ENCODE data around the gene OR56A4.
"Not testable (repeated sequence)": the region's sequence is repeated elsewhere in the genome, so short reads cannot be mapped to it uniquely, and the experiment has no call there.

Gene OR56A4

GRCh38 chr11:6006846-6007245, at the start of gene OR56A4:
Gene OR56A4 (minus strand): TSS chr11:6006946. CDS start chr11:6002992, 3,954 bp downstream.
- no peak for DNase-seq

GRCh38 chr11:6055569-6055968, 48.8 kb upstream of the OR56A4 start:
- DNase-seq, result no peak

GRCh38 chr11:6052374-6052773, 45.6 kb upstream of the OR56A4 start:
- DNase-seq, result no peak

- no peak for DNase-seq
Observed at GRCh38 chr11:6040874-6041273, 34.1 kb upstream of the OR56A4 start.

GRCh38 chr11:6030708-6031405, 24.1 kb upstream of the OR56A4 start, which contains the start of gene OR56A1:
Gene OR56A1 (minus strand): TSS chr11:6030758. CDS start chr11:6027692, 3,066 bp downstream.
- DNase-seq, result no peak

- no peak for DNase-seq
Observed at GRCh38 chr11:6027501-6027900, 20.8 kb upstream of the OR56A4 start.

GRCh38 chr11:6025056-6025455, 18.3 kb upstream of the OR56A4 start:
- DNase-seq, result no peak

- peak in 1 of 2 donors; percentile 10 for DNase-seq
Observed at GRCh38 chr11:6022956-6023355, 16.2 kb upstream of the OR56A4 start.

- no peak for DNase-seq
Observed at GRCh38 chr11:6013042-6013441, 6.3 kb upstream of the OR56A4 start.

- DNase-seq, result no peak
Observed at GRCh38 chr11:6012035-6012668, 5.4 kb upstream of the OR56A4 start.

- DNase-seq, result no peak
Observed at GRCh38 chr11:6006395-6006794, 351 bp downstream of the OR56A4 start.

GRCh38 chr11:6002202-6002699, 4.5 kb downstream of the OR56A4 start:
- DNase-seq, result no peak

- no peak for DNase-seq
Observed at GRCh38 chr11:5994791-5995190, 12.0 kb downstream of the OR56A4 start.

- no peak for DNase-seq
Observed at GRCh38 chr11:5992604-5993251, 14.0 kb downstream of the OR56A4 start.

- no peak for DNase-seq
Observed at GRCh38 chr11:5992150-5992549, 14.6 kb downstream of the OR56A4 start.

GRCh38 chr11:5989203-5989602, 17.5 kb downstream of the OR56A4 start:
- DNase-seq, result no peak

- no peak for DNase-seq
Observed at GRCh38 chr11:5986885-5987284, 19.9 kb downstream of the OR56A4 start, which contains the start of gene OR52L1. Gene OR52L1 (minus strand): TSS chr11:5986985. CDS start chr11:5986930, 55 bp downstream.

GRCh38 chr11:5983443-5983842, 23.3 kb downstream of the OR56A4 start:
- no peak for DNase-seq

GRCh38 chr11:5973530-5973929, 33.2 kb downstream of the OR56A4 start:
- DNase-seq, result no peak

- no peak for DNase-seq
Observed at GRCh38 chr11:5968394-5968793, 38.4 kb downstream of the OR56A4 start, which contains the start of gene OR56A5. Gene OR56A5 (minus strand): TSS chr11:5968494. CDS start chr11:5968494, 0 bp downstream.

GRCh38 chr11:5967708-5968107, 39.0 kb downstream of the OR56A4 start:
- no peak for DNase-seq

- DNase-seq, result no peak
Observed at GRCh38 chr11:5966958-5967357, 39.8 kb downstream of the OR56A4 start.

GRCh38 chr11:5960704-5961320, 45.9 kb downstream of the OR56A4 start:
- DNase-seq, result not testable (repeated sequence)
